Duodenal mucosa (tissue), 2 donors: ENCODE measurements around the gene ABCB8.
A peak's percentile ranks its signal among the peaks of the same experiment; 100 is the strongest.
"Not testable (repeated sequence)": the region's sequence is repeated elsewhere in the genome, so short reads cannot be mapped to it uniquely, and the experiment has no call there.

ENCODE experiments used
- H3K27ac ChIP-seq: one replicate; pipeline ENCODE4 v1.7.0; 2013; ENCODE audit warnings: low read depth, low read length
- H3K27me3 ChIP-seq, 2 donors: one replicate each; pipeline ENCODE4 v1.7.0; 2013; ENCODE audit warnings: low read length in 2 of 2, control low read depth in 1 of 2; ENCODE audit not compliant: insufficient read depth in 2 of 2, control insufficient read depth in 1 of 2
- H3K36me3 ChIP-seq, 2 donors: one replicate each; pipeline ENCODE4 v1.7.0; 2013; ENCODE audit warnings: low read length in 2 of 2, control low read depth in 1 of 2; ENCODE audit not compliant: insufficient read depth in 2 of 2, control insufficient read depth in 1 of 2
- H3K4me1 ChIP-seq, 2 donors: one replicate each; pipeline ENCODE4 v1.7.0; 2013; ENCODE audit warnings: low read length in 2 of 2, control low read depth in 1 of 2; ENCODE audit not compliant: insufficient read depth in 2 of 2, control insufficient read depth in 1 of 2
- H3K4me3 ChIP-seq, 2 donors: one replicate each; pipeline ENCODE4 v1.7.0; 2013; ENCODE audit warnings: low read length in 2 of 2, low read depth in 1 of 2
- H3K9ac ChIP-seq, 2 donors: one replicate each; pipeline ENCODE4 v1.7.0; 2013; ENCODE audit warnings: low read length in 2 of 2, low read depth in 1 of 2
- H3K9me3 ChIP-seq, 2 donors: one replicate each; pipeline ENCODE4 v1.7.0; 2013; ENCODE audit warnings: low read length in 2 of 2, control low read depth in 1 of 2; ENCODE audit not compliant: control insufficient read depth in 1 of 2

Gene ABCB8

GRCh38 chr7:151008143-151008510 lies 20.1 kb upstream of the ABCB8 start:
- no peaks in the 10 kb centered on the region for H3K9me3 ChIP-seq
- no peak overlapping the region for H3K27ac ChIP-seq
- H3K36me3 ChIP-seq: no peaks in the 10 kb centered on the region
- no peaks in the 10 kb centered on the region for H3K27me3 ChIP-seq
- peak overlapping the region in 1 of 2 donors; percentile 9 for H3K9ac ChIP-seq
- peak overlapping the region; percentile 66 to 74 for H3K4me3 ChIP-seq
- peaks cover 21 to 23% of the 10 kb centered on the region in 2 donors for H3K4me1 ChIP-seq

DNA sequence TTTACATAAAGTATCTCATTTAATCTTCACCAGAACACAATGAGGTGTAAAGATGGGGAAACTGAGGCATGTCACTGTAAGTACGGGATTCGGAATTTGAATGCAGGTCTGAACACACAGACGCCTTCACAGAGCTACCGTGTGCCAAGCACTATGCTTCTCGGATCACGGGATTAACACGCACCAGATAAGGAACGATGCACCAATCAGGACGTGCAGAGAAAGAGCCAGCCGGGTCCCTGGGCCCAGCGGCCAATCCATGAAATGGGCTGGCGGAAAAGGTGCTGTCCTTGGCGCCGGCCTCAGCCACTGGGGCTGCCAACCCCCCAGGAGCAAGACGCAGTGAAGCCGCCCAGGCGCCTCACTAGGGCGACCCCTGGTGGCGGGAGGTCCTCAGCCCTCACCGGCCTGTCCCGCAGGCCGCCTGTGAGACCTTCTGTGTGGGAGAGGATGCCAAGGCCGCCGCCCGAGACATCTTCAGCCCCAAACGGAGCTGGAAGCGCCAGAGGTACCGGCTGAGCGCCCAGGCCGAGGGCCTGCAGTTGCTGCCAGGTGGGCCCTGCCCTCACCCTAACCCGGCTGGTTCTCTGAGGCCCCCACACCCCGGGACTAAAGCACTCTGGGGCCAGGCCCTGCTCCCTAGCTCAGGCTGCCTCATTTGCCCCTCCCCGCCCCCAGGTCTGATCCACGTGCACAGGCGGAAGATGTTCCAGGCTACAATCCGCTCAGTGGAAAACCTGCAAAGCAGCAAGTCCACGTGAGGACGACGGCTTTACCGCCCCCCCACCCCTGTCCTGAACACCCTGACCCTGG lies 19.5 kb upstream of the ABCB8 start:
- Histone ChIP-seq H3K9ac (peak overlapping the region; percentile 9 to 15), H3K4me3 (peak overlapping the region; percentile 66 to 74), H3K27ac (no peak overlapping the region), H3K9me3 (no peaks in the 10 kb centered on the region), H3K36me3 (no peaks in the 10 kb centered on the region), H3K4me1 (peaks cover 25% of the 10 kb centered on the region in 2 donors), H3K27me3 (no peaks in the 10 kb centered on the region)

- H3K36me3 ChIP-seq: no peaks in the 10 kb centered on the region
- H3K9ac ChIP-seq: no peak overlapping the region
- peaks cover 25 to 31% of the 10 kb centered on the region in 2 donors for H3K4me1 ChIP-seq
- H3K27me3 ChIP-seq: no peaks in the 10 kb centered on the region
- H3K4me3 ChIP-seq: no peak overlapping the region
- no peak overlapping the region for H3K27ac ChIP-seq
- H3K9me3 ChIP-seq: no peaks in the 10 kb centered on the region
Measured at GRCh38 chr7:151009327-151010036, 18.8 kb upstream of the ABCB8 start.

GRCh38 chr7:151010037-151010306 lies 18.3 kb upstream of the ABCB8 start:
- Histone ChIP-seq H3K36me3 (no peaks in the 10 kb centered on the region), H3K9me3 (no peaks in the 10 kb centered on the region), H3K27ac (no peak overlapping the region), H3K4me1 (peaks cover 25 to 31% of the 10 kb centered on the region in 2 donors), H3K9ac (no peak overlapping the region), H3K27me3 (no peaks in the 10 kb centered on the region), H3K4me3 (no peak overlapping the region)

DNA sequence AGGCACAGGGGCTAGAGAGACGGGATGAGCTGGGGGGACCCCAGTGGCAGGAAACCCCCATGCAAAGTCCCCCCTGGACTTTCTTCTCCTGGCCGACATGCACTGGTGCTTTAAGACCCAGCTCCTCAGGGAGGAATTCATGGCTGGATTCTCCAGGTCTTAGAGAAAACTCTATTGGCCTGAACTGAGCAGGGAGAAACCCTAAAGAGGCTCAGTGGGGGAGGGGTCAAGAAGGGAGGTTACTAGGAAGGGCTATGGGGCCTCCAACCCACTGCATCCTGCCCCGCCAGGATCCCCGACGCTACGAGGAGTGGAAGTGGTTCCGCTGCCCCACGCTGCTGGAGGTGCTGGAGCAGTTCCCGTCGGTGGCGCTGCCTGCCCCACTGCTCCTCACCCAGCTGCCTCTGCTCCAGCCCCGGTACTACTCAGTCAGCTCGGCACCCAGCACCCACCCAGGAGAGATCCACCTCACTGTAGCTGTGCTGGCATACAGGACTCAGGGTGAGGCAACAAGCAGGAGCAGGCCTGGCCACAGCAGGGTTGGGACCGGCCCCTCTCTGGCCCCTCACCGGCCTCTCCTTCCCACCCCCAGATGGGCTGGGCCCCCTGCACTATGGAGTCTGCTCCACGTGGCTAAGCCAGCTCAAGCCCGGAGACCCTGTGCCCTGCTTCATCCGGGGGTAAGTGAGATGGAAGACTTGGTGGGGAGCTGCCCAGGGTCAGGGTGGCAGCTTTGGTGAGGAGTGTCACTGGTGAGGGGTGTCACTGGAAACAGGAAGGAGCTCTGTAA lies 17.7 kb upstream of the ABCB8 start:
- Histone ChIP-seq H3K4me1 (peaks cover 25 to 31% of the 10 kb centered on the region in 2 donors), H3K27me3 (no peaks in the 10 kb centered on the region), H3K27ac (no peak overlapping the region), H3K36me3 (no peaks in the 10 kb centered on the region), H3K9ac (no peak overlapping the region), H3K4me3 (no peak overlapping the region), H3K9me3 (no peaks in the 10 kb centered on the region)

DNA sequence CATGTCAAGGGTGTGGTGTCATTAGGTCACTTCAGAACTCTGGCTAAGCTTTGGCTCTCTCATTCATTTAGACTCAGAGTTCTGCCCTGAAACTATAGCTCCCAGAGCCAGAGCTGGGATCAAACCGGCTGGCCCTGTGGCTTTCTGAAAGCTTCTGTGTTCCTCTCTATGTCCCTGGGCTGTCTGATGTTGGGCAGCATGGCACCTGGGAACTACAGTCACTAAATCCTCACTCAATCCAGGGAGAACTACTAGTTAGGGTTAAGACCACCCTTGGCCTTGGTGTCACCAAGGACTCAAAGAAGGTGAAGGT lies 17.2 kb upstream of the ABCB8 start:
- no peaks in the 10 kb centered on the region for H3K9me3 ChIP-seq
- peaks cover 25 to 31% of the 10 kb centered on the region in 2 donors for H3K4me1 ChIP-seq

GRCh38 chr7:151011616-151012015 lies 16.6 kb upstream of the ABCB8 start:
- H3K9ac ChIP-seq, H3K36me3 ChIP-seq, H3K4me3 ChIP-seq, H3K9me3 ChIP-seq, H3K27ac ChIP-seq, H3K27me3 ChIP-seq: not testable (repeated sequence)
- H3K4me1 ChIP-seq: peaks cover 25 to 31% of the 10 kb centered on the region in 2 donors

More for the DNA sequence above, 17.2 kb upstream of the ABCB8 start:
- Histone ChIP-seq H3K4me3 (no peak overlapping the region), H3K27ac (no peak overlapping the region), H3K36me3 (no peaks in the 10 kb centered on the region), H3K27me3 (no peaks in the 10 kb centered on the region), H3K9ac (no peak overlapping the region)

- Histone ChIP-seq H3K27ac (no peak overlapping the region), H3K4me3 (no peak overlapping the region), H3K9ac (no peak overlapping the region), H3K27me3 (no peaks in the 10 kb centered on the region), H3K9me3 (no peaks in the 10 kb centered on the region), H3K4me1 (peaks cover 25 to 27% of the 10 kb centered on the region in 2 donors), H3K36me3 (no peaks in the 10 kb centered on the region)
Measured at GRCh38 chr7:151012031-151012692, 16.1 kb upstream of the ABCB8 start.

GRCh38 chr7:151012911-151013347 lies 15.3 kb upstream of the ABCB8 start:
- Histone ChIP-seq H3K27ac (no peak overlapping the region), H3K27me3 (peaks cover 0 to 2% of the 10 kb centered on the region in 2 donors)

DNA sequence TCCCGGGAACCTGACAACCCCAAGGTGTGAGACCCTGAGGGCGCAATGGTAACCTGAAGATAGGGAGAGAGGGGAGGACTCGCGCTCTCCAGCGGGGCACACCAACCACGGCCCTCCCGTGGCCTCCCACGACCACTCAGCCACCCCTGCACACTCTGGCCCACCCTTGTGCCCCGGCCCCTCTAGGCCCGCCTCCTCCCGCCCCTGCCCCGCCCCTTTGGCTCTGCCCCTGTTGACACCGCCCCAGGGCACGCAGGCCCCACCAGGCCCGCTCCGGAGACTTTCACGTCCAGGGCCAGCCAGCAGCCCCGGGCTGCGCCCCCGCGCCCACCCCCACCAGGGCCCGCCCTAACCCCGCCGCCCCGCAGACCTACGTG lies 14.9 kb upstream of the ABCB8 start:
- H3K36me3 ChIP-seq: no peaks in the 10 kb centered on the region
- no peak overlapping the region for H3K27ac ChIP-seq
- no peak overlapping the region for H3K9ac ChIP-seq
- peaks cover 2 to 6% of the 10 kb centered on the region in 2 donors for H3K27me3 ChIP-seq
- peaks cover 22 to 36% of the 10 kb centered on the region in 2 donors for H3K4me1 ChIP-seq
- H3K9me3 ChIP-seq: no peaks in the 10 kb centered on the region
- H3K4me3 ChIP-seq: peak overlapping the region; percentile 45 to 64

More at GRCh38 chr7:151012911-151013347, 15.3 kb upstream of the ABCB8 start:
- Histone ChIP-seq H3K9ac (no peak overlapping the region), H3K4me3 (no peak overlapping the region), H3K4me1 (peaks cover 22 to 32% of the 10 kb centered on the region in 2 donors), H3K36me3 (no peaks in the 10 kb centered on the region), H3K9me3 (no peaks in the 10 kb centered on the region)
